ENCODE results near the gene CHRNA1. TPM values are rescaled to one million over a fixed set of nuclear protein-coding genes. Genes with fewer than 3 reads are reported as not detected.

CHRNA1 gene
- total RNA-seq, 2 donors from 2014 or later, result 0.43 TPM; not detected in 1

DNA sequence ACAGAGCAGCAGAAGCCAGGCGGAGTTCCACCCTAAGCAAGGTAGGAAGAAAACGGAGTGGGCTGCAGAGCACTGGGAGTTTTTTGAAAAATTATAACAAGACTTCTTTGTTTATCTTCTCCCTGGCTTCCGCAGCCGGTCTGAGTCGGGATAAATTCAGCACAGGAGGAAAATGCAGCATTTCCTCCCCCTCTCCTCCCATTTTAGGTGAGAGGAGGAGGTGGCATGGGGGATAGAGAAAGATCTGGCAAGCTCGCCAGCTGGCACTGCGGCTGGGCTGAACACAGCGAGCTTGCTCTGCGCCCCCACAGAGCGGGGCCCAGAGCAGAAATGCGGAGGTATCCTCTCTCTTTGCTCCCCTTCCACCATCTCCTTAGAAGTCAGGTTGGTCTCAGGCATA lies 17.7 kb upstream of the CHRNA1 start:
- H3K27me3 ChIP-seq, result no peaks in the 10 kb centered on the region
- TF ChIP-seq, protein P1, sequence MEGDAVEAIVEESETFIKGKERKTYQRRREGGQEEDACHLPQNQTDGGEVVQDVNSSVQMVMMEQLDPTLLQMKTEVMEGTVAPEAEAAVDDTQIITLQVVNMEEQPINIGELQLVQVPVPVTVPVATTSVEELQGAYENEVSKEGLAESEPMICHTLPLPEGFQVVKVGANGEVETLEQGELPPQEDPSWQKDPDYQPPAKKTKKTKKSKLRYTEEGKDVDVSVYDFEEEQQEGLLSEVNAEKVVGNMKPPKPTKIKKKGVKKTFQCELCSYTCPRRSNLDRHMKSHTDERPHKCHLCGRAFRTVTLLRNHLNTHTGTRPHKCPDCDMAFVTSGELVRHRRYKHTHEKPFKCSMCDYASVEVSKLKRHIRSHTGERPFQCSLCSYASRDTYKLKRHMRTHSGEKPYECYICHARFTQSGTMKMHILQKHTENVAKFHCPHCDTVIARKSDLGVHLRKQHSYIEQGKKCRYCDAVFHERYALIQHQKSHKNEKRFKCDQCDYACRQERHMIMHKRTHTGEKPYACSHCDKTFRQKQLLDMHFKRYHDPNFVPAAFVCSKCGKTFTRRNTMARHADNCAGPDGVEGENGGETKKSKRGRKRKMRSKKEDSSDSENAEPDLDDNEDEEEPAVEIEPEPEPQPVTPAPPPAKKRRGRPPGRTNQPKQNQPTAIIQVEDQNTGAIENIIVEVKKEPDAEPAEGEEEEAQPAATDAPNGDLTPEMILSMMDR (IDR thresholded peaks at IDR 0.05), result no peak
- H3K27ac ChIP-seq, result no peak overlapping the region
- no peaks in the 10 kb centered on the region for H3K36me3 ChIP-seq
- DNase-seq (ENCODE audit: low spot score), result no peak
- H3K4me1 ChIP-seq, result peaks cover 0 to 14% of the 10 kb centered on the region in 2 donors
- H3K9me3 ChIP-seq, result no peaks in the 10 kb centered on the region
- no peak overlapping the region for H3K4me3 ChIP-seq

DNA sequence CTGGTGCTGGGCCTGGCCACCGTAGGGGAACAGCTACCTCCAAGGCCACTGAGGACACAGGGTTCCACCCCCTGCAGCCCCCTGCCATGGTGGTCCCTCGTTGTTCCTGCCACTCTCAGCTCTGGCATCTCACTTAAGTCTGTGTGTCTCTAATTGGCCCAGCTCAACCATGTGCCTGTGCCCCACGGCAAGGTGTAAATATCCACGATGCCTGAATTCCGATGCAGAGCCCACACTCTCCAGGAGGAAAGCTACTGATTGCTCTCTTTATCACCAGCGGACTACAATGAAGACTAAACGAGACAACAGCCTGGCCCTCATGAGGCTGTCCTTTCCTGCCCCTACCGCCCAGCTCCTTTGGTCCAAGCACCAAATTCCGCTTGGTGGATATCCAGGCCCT lies 17.0 kb upstream of the CHRNA1 start:
- Histone ChIP-seq H3K4me3 (no peak overlapping the region), H3K27ac (no peak overlapping the region), H3K27me3 (no peaks in the 10 kb centered on the region), H3K9me3 (no peaks in the 10 kb centered on the region), H3K4me1 (peaks cover 0 to 14% of the 10 kb centered on the region in 2 donors), H3K36me3 (no peaks in the 10 kb centered on the region)
- no peak for DNase-seq (ENCODE audit: low spot score)
- TF ChIP-seq, protein P1 (IDR thresholded peaks at IDR 0.05), result no peak

GRCh38 chr2:174780856-174781255 lies 16.6 kb upstream of the CHRNA1 start:
- Histone ChIP-seq H3K27me3 (no peaks in the 10 kb centered on the region), H3K27ac (no peak overlapping the region), H3K4me3 (no peak overlapping the region), H3K9me3 (no peaks in the 10 kb centered on the region), H3K4me1 (peaks cover 0 to 14% of the 10 kb centered on the region in 2 donors), H3K36me3 (no peaks in the 10 kb centered on the region)
- TF ChIP-seq, protein P1 (IDR thresholded peaks at IDR 0.05), result no peak
- DNase-seq (ENCODE audit: low spot score), result no peak

DNA sequence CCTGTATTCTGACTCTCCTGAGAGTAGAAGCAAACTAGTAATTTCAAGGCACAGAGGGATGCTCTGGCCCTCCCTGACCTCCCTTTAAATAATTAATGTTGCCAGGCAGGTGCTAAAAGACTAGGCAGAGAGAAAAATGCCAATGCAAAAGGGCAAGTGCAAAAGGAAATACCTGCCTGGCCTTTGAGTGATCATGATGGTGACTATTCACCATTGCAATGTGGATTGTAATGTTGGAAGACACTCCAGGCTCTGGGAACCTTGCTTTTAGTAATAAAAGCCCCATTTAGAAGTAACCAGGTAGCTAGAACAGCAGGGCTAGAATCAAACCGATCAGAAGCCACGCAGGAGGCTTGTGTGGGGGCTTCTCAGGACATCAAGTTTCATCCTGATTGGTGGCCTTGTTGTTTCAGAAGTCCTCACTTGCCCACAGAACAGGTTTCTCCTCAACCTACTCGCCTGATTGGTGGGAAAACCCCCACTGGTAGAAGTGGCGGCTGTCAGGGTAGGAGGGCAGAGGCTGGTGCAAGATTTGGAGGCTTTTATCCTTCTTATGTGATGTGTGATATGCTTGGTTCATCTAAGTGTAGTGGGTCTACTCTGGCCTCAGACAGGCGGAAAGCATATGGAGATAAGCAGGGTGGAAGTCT lies 16.0 kb upstream of the CHRNA1 start:
- TF ChIP-seq, protein P1 (IDR thresholded peaks at IDR 0.05), result no peak
- no peak overlapping the region for H3K4me3 ChIP-seq
- H3K36me3 ChIP-seq, result no peaks in the 10 kb centered on the region
- no peaks in the 10 kb centered on the region for H3K27me3 ChIP-seq
- DNase-seq (ENCODE audit: low spot score), result no peak
- H3K9me3 ChIP-seq, result no peaks in the 10 kb centered on the region
- no peak overlapping the region for H3K27ac ChIP-seq
- H3K4me1 ChIP-seq, result peaks cover 0 to 14% of the 10 kb centered on the region in 2 donors

GRCh38 chr2:174779361-174779928 lies 15.2 kb upstream of the CHRNA1 start:
- H3K27ac ChIP-seq, result no peak overlapping the region
- H3K27me3 ChIP-seq, result no peaks in the 10 kb centered on the region
- DNase-seq (ENCODE audit: low spot score), result no peak
- TF ChIP-seq, protein P1 (IDR thresholded peaks at IDR 0.05), result no peak
- H3K4me1 ChIP-seq, result peaks cover 0 to 14% of the 10 kb centered on the region in 2 donors
- H3K36me3 ChIP-seq, result no peaks in the 10 kb centered on the region
- H3K9me3 ChIP-seq, result no peaks in the 10 kb centered on the region
- no peak overlapping the region for H3K4me3 ChIP-seq
